Left cardiac atrium (tissue), 4 donors: ENCODE results near the gene GABRR2. TPM values are rescaled to one million over a fixed set of nuclear protein-coding genes. Genes with fewer than 3 reads are reported as not detected.
A peak's percentile ranks its signal among the peaks of the same experiment; 100 is the strongest.
"Not testable (repeated sequence)": the region's sequence is repeated elsewhere in the genome, so short reads cannot be mapped to it uniquely, and the experiment has no call there.

Experiments
- ATAC-seq, 2 donors: fragments of 200-7000 bp; cut with Tn5 transposase; one replicate each; pipeline ENCODE4 v1.9.1; 2020; ENCODE audit warnings: mild to moderate bottlenecking in 2 of 2, moderate library complexity in 2 of 2
- DNase-seq: peaks from one replicate; pipeline ENCODE4 v3.0.0-alpha.2; 2020
- intact Hi-C, 2 donors: fragments of 100-400 bp; cut with DNase I; formaldehyde crosslinking; loops; one replicate each; pipeline versions ENCODE4 v1.14.1 to v1.15.1; 2022 to 2023
- total RNA-seq, 2 donors: library from RNA; stranded (reverse); fragmentation: NEBNext Ultra II Directional; extraction: Animal tissue kit (Norgen Biotek cat#: 25700); gene quantifications; one replicate each; pipeline ENCODE4 v1.2.1, GENCODE V29; 2021
- donor health status: DM: no; HTN: yes; CAD: no.
- donor health status: DM: no; HTN: yes; CAD: no; lungs with severe emphysema.
- donor health status: DM: yes; HTN: yes; CAD: no.
- donor health status: Dilated cardiomyopathy.

Gene GABRR2
- total RNA-seq, 2 donors from 2014 or later: 0.53 to 0.97 TPM

DNA sequence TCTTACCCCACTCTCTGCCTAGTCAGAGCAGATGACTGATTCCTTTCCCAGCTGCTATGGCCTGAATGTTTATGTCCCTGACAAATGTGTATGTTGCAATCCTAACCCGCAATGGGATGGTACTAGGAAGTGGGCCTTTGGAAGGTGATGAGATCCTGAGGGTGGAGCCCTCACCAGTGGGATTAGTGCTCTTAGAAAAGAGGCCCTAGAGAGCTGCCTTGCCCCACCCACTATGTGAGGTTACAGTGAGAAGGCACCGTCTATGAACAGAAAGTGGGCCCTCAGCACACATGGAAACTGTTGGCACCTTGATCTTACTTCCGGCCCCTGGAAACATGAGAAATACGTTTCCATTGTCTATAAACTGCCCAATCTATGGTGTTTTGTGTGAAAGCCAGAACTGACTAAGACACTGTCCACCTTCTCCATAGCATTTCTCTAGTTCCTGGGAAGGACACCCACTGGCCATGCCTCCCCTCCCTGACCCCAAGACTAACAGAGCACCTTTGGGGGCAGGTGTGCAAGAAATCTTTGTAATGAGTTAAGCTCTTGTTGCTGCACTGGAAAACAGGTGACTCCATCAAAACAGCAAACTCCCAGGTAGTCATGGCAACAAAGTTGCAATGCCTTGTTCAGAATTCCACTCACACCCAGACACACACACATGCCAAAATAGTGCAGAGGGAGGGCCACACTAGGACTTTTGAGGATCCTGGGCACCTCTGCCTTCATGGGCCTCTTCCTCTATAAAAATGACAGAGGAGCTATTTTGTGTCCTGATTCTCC is 16.2 kb downstream of the GABRR2 start:
- ATAC-seq (peak in 1 of 2 donors; percentile 11), DNase-seq (no peak)
- intact Hi-C loops: no loop called here

DNA sequence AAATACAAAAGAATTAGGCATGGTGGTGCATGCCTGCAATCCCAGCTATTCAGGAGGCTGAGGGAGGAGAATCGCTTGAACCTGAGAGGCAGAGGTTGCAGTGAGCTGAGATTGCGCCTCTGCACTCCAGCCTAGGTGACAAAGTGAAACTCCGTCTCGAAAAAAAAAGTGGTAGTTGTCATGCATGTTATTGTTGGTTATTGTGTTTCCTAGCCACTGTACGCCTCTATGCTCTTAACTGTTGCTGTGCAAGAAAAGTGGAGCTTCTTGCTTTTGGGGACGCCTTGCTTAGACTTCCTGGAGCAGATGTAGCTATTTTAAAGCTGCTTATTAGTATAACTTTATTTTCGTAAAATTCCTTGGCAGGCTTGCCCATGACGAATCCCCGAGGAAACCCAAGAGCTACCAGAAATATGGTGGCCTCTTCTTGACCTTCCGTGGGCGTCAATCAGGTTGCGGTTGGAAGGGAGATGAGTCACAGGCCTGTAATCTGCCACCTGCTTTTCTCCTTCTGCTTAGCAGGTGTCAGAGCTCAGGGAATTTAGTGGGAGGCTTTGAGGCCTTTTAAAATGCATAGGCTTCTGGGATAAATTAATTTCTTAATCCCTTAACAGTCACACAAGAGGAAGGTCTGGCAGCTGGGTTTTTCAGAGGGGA is 17.3 kb downstream of the GABRR2 start:
- peak; percentile 81 to 96 for ATAC-seq
- intact Hi-C loops: no loop called here
- peak; percentile 65 for DNase-seq

DNA sequence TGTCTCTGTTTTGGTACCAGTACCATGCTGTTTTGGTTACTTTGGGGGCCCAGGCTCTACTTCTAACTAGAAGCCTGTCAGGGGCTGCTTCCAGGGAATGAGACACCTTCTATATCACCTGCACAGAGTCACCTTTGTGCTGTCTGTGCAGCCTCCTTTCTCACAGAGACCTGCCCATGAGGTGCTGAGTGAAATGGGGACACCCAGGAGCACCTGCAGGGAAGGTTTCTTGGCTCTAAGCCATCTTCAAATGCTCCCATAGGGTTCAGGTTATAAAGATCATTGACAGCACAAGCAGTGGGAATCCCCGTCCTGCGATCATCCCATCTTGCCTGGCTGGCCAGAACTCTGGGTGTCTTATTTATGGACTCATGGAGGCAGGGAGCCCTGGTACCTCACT is 19.1 kb downstream of the GABRR2 start:
- DNase-seq (no peak), ATAC-seq (no peak)
- intact Hi-C loops: no loop called here

DNA sequence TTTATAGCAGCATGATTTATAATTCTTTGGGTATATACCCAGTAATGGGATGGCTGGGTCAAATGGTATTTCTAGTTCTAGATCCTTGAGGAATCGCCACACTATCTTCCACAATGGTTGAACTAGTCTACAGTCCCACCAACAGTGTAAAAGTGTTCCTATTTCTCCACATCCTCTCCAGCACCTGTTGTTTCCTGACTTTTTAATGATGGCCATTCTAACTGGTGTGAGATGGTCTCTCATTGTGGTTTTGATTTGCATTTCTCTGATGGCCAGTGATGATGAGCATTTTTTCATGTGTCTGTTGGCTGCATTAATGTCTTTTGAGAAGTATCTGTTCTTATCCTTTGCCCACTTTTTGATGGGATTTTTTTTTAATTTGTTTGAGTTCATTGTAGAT is 20.0 kb downstream of the GABRR2 start:
- ATAC-seq, intact Hi-C loops, DNase-seq: not testable (repeated sequence)

DNA sequence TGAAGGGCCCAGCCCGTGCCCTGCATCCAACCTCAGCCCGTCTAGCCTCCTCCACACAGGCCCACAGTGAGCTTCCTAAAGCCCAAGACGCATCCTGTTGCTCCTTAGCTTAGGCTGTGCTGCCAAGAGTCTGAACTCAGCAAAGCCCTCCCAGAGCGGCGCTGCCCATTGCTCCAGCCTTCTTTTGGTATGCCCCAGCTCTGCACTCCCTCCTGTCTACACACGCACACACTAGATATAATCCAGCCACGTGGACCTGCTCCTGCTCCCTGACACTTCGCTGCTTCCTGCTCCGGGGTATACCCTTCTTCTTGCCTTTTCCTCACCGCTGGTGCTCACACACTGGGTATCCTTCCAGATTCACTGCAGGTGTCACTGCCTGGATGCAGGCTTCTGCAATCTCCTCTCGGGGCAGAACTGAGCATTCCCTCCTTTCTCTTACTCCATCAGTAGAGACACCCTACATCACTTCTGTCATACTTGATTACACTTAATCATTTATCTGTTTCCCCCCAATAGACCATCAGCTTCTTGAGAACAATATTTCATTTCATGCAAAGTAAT is 23.8 kb downstream of the GABRR2 start:
- DNase-seq (no peak), ATAC-seq (no peak)
- intact Hi-C loops: no loop called here

DNA sequence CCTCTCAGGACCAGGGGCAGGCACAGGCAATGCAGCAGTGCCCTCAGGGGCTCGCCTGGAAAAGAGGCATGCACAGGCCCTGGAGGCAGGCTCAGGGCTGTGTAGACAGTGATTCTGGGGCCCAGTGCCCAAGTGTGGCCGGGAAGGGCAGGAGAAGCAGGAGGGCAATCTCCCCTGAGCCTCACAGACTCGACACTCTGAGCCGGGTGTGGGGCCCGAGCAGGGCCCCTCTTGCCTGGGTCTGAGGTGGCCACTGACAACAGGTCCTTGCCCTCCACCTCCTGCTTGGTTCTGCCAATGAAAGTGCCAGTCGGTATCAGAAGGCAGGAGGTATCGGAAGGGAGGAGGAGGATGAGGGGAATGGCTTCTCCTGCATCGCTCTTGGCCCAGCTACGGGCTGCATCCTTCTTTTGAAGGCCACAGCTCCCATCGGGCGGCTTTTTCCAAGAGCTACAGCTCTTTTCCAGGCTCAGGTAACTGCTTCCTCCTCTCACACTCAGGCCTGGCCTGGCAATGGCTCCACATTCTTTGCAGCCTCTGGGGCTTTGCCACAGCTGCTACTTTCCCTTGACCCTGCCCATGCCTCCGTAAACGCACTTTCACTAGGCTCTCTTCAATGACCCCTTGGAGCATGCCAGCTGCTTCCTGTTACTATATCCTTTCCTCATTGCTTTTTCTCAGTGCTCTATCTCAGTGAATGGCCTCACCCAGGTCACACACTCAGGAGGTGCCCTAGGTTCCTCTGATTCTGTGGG is 24.5 kb downstream of the GABRR2 start:
- intact Hi-C loops: no loop called here
- ATAC-seq (no peak), DNase-seq (no peak)

DNA sequence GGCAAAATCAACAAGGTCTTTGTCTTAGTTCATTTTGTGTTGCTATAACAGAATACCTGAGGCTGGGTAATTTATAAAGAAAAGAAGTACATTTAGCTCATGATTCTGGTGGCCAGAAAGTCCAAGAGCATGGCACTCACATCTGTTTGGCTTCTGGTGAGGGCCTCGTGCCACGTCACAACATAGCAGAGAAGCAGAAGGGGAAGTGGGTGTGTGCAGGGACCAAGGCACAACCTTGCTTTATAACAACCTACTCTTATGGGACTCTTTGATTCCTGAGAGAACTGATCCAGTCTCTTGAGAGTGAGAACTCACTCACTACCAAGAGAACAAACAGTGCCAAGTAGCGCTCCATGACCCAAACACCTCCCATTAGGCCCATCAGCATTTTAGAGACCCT is 25.4 kb downstream of the GABRR2 start:
- intact Hi-C loops: no loop called here
- no peak for ATAC-seq
- no peak for DNase-seq

DNA sequence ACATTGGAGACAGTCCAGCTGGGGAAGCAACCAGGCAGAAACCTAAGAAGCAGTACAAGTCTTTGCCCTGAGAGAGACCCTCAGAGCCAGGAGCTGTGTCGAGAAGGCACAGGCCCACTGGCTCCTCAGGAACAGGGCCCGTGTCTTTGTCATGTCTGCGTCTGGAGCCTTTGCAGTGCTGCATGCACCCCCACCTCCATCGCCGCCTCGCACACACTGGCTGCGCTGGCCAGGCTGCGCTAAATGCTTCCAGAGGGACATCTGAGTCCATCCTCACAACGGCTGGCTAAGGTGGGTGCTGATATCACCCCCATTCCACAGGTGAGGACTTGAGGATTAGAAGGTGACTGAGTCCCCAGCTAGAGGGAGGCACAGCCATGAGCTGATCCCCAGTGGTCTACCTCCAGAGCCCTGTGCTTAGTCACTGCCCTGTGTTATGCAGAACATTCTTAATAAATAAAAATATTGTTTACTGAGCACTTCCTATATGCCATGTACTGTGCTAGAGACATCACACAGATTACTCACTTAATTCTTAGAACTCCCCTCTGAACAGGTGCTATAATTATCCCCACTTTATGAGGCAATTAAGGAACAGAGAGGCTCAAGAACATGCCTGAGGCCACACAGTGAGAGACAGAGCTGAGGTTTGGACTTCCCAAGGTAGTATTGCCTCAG is 27.6 kb downstream of the GABRR2 start:
- no peak for DNase-seq
- no peak for ATAC-seq
- intact Hi-C loops: no loop called here

DNA sequence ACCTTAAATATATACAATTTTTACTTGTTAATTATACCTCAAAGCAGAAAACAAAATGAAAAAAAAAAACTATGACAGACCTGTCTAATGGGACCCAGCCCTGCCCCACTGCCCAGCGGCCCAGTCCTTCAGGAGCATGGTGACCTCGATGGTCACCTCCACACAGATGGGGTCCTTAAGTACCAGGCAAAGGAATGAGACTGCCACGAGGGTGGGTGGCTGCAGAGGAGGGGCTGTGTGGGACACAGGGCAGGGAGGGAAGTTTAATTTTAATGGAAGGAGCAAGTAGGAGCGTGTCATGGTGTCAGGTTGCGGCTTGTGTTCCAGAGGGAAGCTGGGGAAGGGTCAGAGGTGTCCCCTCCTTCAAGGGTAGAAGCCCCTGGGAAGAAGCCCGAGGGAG is 28.6 kb downstream of the GABRR2 start:
- DNase-seq (no peak), ATAC-seq (no peak)
- intact Hi-C loops: no loop called here

DNA sequence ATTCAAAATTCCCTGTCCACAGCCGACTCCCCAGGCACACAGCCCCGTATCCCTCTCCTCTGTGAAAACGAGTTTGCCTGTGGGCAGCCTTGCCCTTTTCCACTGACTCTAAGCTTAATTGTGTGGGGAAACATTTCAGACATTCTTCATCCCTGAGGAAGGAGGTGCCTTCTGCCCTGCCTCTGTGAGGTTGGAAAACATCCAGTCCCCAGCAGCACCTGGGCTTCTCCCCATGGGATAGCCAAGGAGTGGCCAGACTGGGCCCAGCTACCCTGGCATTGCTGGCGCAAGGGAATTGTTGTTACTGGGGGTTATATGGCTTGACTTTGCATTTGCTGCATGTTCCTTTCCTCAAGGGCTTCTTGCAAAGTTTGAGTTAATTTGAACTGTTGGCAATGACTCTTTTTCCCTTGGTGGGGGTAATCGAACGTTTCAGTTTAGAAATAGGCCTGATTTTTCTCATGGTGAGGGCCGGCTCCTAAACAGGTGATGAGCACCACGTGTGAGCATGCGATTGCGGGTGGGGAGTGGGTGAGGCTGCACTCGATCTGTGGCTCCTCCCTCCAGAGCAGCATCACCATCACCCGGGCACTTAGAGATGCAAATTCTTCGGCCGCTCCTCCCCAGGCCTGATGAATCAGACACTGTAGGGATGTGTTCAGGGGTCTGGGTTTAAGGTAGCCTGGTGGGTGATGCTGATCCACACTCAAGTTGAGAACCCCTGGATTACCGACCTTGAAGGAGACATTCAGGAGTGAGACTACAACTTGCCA is 29.9 kb downstream of the GABRR2 start:
- no peak for DNase-seq
- intact Hi-C loops: no loop called here
- ATAC-seq: no peak

DNA sequence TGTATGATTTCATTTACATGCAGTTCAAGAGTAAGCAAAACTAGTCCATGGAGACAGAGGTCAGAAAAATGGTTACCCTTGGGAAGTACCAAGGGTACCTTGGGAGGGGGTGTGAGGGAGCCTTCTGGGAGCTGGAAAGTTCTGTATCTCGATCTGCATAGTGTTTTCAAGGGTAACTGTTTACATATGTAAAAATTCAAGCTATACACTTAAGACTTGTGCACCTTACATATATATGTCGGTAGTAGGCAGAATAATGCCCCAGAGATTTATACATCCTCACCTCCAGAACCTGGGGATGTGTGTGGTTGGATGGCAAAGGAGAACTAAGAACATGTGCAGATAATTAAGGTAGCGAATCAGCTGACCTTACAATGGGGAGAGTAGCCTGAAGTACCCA is 31.0 kb downstream of the GABRR2 start:
- intact Hi-C loops: no loop called here
- DNase-seq: no peak
- no peak for ATAC-seq

DNA sequence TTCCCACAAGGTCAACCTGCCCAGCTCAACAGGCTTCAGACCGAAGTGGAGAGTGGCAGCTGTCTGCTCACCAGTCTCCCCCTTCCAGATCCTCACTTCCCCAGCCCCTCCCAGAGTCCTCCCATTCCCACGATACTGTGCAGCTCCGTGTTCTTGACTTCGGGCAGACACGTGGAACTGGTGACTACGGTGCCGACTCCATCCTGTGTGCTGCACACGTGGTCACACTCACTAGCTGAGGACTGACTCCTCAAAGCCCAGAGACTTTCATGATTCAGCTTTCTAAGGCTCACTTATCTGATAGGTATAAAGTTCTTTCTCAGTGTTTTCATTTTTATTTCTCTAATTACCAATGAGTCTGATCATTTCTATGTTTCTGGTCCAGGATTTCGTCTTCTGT is 32.4 kb downstream of the GABRR2 start:
- DNase-seq (no peak), ATAC-seq (no peak)
- intact Hi-C loops: no loop called here

DNA sequence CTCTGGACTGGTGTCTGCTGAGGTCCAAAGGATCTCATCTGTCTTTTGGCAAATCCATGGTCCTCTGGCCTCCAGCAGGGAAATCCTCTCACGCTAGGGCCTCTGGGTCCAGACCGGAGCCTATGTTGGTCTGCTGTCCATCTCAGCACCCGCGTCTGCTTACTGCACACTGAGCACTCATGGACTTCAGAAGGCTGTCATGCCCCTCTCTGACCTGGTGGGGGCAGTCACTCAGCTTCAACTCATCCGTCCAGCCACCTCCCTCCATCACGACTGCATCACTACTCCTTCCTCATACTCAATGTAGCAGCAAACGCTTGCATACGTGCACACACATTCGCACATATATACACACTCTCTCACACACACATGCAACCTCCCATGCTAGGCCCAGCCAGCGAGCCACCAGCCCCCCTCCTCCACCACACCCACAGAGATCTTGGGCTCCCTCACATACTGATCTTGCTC is 33.3 kb downstream of the GABRR2 start:
- DNase-seq (no peak), ATAC-seq (peak in 1 of 2 donors; percentile 27)
- intact Hi-C loops: no loop called here

DNA sequence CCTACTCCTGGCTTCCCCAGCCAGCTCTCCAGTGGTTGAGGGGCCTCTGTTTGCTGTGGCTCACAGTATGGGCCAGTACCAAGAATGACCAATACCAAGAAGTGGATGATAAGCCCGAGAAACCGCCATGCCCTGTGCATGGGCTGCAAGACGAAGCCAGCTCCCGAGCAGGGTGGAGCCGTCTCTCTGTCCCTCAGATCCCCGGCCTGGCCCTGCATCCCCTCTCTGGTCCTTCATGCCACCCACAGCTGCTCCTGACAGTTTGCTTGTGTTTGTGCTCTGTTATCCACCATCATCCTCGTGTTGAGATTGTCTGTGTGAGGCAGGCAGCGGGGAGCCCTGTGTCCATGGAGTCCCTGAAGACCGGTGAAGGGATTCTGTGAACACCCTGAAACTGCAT is 36.1 kb downstream of the GABRR2 start:
- DNase-seq (no peak), ATAC-seq (no peak)
- intact Hi-C loops: no loop called here

DNA sequence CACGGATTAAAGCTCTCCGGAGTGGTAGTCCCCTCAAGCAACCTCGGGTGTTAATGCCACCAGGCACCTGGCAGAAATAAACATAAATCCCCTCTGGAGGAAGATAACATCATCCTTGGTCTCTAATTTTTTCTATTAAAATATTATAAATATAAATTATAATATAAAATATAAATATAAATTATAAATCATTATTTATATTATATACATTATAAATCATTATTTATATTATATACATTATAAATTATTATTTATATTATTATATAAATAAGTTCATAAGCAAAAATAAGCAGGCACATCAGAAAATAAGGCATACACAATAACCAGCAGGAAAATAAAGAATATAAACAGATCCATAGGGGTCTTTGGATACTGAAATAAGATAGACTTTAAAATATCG is 39.2 kb downstream of the GABRR2 start:
- DNase-seq: no peak
- ATAC-seq: no peak
- intact Hi-C loops: no loop called here

DNA sequence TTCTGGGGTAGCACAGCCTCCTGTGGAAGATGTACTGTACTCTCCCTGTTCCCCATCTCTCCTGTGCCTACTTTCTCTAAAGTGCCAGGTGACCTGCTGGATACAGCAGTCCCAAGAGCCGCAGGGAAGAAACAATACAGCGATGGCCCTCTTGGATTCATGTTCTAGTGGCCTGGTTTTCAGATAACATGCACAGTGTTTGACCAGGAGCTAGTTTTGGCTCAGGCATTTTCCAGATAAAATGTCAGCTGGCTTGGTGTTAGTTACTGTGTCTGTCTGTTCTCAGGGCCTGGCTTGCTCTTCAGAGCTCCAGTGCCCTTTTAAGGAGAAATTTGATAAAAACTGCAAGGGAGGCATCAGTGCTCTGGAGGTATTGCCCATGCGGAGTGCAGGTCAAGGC is 41.3 kb downstream of the GABRR2 start:
- ATAC-seq (peak; percentile 53 to 77), DNase-seq (no peak)
- intact Hi-C loops: no loop called here

DNA sequence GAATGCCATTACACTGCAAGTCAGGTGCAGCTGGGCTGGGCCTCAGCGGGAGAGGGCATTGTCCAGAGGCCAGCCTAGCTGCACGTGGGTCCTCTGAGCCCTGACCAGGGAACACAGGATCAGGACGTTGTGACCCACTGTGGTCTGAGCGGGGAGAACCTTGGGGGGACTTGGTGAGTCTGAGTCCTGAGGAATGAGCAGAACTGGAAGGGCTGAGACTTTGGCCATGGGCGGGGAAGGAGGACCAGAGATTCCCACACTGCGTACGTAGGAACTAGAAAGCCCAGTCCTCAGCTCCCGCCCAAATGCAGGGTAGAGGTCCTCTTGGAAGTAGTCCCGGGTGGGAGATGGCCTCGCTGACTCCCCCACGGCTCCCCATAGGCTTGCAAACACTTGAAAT is 42.5 kb downstream of the GABRR2 start:
- ATAC-seq: no peak
- no peak for DNase-seq
- intact Hi-C loops: no loop called here

DNA sequence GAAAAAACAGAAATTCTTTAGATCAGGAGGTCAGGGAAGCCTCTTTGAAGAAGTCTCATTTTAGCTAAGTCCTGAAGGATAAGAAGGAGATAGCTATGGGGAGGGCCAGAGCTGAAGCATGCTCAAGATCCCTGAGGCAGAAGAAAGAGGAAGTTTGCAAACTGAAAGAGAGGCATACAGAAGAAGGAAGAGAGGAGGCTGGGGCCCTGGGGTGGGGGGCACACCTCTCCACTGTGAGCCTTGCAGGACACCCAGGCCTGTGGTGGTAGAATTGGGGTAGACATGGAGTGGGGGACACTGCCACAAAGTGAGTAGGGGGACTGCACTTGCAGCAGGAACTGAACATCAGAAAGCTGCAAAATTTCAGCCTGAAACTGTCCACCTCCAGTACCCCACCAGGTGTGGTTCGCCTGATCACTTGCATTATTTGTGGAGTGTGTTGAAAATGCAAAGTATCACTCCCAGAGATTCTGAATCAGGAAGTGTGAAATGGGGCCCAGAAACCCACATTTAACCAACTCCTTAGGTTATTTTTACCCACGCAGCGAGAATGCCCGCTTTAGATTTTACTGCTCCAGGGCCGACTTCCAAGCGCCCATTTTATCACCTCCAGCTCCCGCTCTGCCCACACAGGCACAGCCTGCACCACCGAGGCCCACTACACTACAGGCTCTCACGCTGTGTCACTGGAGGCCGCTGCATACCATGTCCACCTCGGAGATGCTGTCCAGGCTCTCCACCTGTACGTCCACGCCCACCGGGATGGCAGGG is 44.0 kb downstream of the GABRR2 start:
- no peak for DNase-seq
- intact Hi-C loops: no loop called here
- peak; percentile 21 to 35 for ATAC-seq
